Measurements from ENCODE around the gene GLT8D2. TPM values are rescaled to one million over a fixed set of nuclear protein-coding genes. Genes with fewer than 3 reads are reported as not detected.

GLT8D2 gene
- total RNA-seq, 1 experiment from 2014 or later = not detected

DNA sequence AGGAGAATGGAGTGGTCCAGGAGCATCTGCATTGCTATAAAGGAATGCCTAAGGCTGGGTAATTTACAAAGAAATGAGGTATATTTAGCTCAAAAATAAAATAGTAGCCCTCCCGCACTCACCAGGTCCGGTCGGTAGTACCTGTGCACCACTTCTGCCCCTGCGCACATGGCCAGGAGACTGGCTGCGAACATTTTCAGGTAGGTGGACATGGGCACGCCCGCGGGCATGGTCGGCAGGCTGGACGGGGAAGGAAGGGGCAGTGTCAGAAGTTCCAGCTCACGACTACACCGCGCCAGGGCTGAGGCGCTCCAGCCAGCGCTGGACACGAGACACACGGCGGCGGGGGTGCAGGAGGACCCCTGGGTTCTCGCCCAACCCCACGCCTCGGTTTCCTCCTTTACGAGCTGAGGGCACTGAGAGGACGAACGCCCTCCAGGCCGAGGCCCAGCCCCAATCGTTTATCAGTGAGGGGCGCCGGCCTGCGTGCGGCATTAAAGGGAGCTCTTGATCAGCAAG lies 93.4 kb downstream of the GLT8D2 start:
- ChIA-PET POLR2A (ENCODE audit: low non-redundant PET) (interaction anchor here (1.0 kb wide), 1 partner anchor 9 kb away, joined by 4 read pairs; the partner anchor contains the start of gene TDG), CTCF (interaction anchor here (1.2 kb wide), 1 partner anchor 9 kb away, joined by 8 read pairs; the partner anchor contains the start of gene TDG)
- peaks cover 29% of the 10 kb centered on the region for H3K36me3 ChIP-seq (ENCODE audit: insufficient read depth, low read length, poor library complexity, severe bottlenecking)
- H3K9me3 ChIP-seq (ENCODE audit: low read depth, low read length, poor library complexity, severe bottlenecking) = no peaks in the 10 kb centered on the region
- BruUV-seq (replicated peaks) = TSS peak; percentile 31
- H3K4me1 ChIP-seq (ENCODE audit: insufficient read depth, low read length, poor library complexity, severe bottlenecking) = peaks cover 4% of the 10 kb centered on the region
- H3K4me3 ChIP-seq (ENCODE audit: low read depth, low read length, poor library complexity, severe bottlenecking) = peak overlapping the region; percentile 96
- H3K27ac ChIP-seq (ENCODE audit: low read depth, low read length, poor library complexity, severe bottlenecking) = peak overlapping the region; percentile 91
- no peak for DNase-seq (ENCODE audit: low spot score)
- TF ChIP-seq CTCF (conservative IDR thresholded peaks at IDR 0.05; ENCODE audit: low read depth, low read length) (no peak), EZH2 (IDR thresholded peaks at IDR 0.05; ENCODE audit: borderline replicate concordance, low read depth, low read length, poor library complexity, severe bottlenecking) (no peak)
- H3K27me3 ChIP-seq (replicated peaks; ENCODE audit: insufficient read depth, low read depth, low read length, poor library complexity) = no peaks in the 10 kb centered on the region
- intact Hi-C loops (cut with micrococcal nuclease; ENCODE audit: unreplicated experiment) = loop anchor here (1.0 to 2.0 kb wide), 2 partner anchors 10 to 26 kb away; partner anchors contain the start of gene HSP90B1

DNA sequence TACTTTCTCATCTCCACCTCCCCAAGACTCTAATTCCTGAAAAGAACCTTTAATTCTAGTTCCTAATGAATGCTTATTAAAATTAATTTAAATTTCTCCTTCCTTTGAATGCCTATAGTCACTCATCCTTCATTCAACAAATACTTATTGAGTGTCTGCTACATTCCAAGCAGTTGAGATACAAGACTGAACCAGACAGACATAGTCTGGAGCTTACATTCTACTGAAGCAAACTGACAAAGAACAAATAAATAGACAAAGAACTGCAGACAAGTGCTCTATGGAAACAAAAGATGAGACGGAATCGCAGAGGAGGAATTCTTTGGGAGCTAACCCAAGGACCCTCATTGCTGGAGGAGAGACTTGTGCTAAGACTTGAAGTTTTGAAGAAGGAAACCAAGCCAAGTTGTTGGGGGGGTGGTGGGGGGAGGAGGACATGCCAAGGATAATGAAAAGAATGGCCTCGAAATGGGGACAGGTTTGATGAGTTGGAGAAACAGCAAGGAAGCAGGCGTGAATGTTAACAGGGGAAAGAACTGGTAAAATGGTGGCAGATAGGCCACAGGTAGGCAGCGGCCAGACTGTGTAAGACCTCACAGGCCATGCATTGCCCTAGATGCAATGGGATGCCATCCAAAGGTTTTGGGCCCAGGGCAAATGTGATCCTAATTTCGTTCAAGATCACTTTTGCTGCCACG lies 94.0 kb downstream of the GLT8D2 start:
- TF ChIP-seq CTCF (conservative IDR thresholded peaks at IDR 0.05; ENCODE audit: low read depth, low read length) (no peak), EZH2 (IDR thresholded peaks at IDR 0.05; ENCODE audit: borderline replicate concordance, low read depth, low read length, poor library complexity, severe bottlenecking) (no peak)
- ChIA-PET CTCF (interaction anchor here (1.2 kb wide), 1 partner anchor 10 kb away, joined by 8 read pairs; the partner anchor contains the start of gene TDG), POLR2A (ENCODE audit: low non-redundant PET) (no interaction called here)
- Histone ChIP-seq H3K36me3 (ENCODE audit: insufficient read depth, low read length, poor library complexity, severe bottlenecking) (peaks cover 35% of the 10 kb centered on the region), H3K4me1 (ENCODE audit: insufficient read depth, low read length, poor library complexity, severe bottlenecking) (peaks cover 4% of the 10 kb centered on the region), H3K27me3 (replicated peaks; ENCODE audit: insufficient read depth, low read depth, low read length, poor library complexity) (no peaks in the 10 kb centered on the region), H3K9me3 (ENCODE audit: low read depth, low read length, poor library complexity, severe bottlenecking) (no peaks in the 10 kb centered on the region), H3K27ac (ENCODE audit: low read depth, low read length, poor library complexity, severe bottlenecking) (peak overlapping the region; percentile 91), H3K4me3 (ENCODE audit: low read depth, low read length, poor library complexity, severe bottlenecking) (peak overlapping the region; percentile 96)
- intact Hi-C loops (cut with micrococcal nuclease; ENCODE audit: unreplicated experiment) = loop anchor here (2.0 kb wide), 1 partner anchor 25 kb away; the partner anchor contains the start of gene HSP90B1
- BruUV-seq (replicated peaks) = no TSS peak
- DNase-seq (ENCODE audit: low spot score) = no peak

DNA sequence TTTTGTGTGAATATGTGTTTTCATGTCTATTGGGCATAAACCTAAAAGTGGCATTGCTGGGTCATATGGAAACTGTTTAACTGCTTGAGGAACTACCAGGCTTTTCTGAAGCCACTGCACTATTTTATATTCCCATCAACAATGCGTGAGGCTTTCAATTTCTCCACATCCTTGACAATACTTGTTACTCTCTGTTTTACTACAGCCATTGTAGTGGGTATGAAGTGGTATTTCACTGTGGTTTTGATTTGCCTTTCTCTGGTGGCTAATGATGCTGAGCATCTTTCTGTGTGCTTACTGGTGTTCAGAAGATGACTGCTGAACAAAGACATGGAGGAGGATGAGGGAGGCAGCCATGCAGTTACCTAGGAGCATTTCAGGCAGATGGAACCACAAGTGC lies 97.5 kb downstream of the GLT8D2 start:
- Histone ChIP-seq H3K27ac (ENCODE audit: low read depth, low read length, poor library complexity, severe bottlenecking) (no peak overlapping the region), H3K4me1 (ENCODE audit: insufficient read depth, low read length, poor library complexity, severe bottlenecking) (peaks cover 4% of the 10 kb centered on the region), H3K27me3 (replicated peaks; ENCODE audit: insufficient read depth, low read depth, low read length, poor library complexity) (no peaks in the 10 kb centered on the region), H3K9me3 (ENCODE audit: low read depth, low read length, poor library complexity, severe bottlenecking) (no peaks in the 10 kb centered on the region), H3K36me3 (ENCODE audit: insufficient read depth, low read length, poor library complexity, severe bottlenecking) (peaks cover 70% of the 10 kb centered on the region), H3K4me3 (ENCODE audit: low read depth, low read length, poor library complexity, severe bottlenecking) (no peak overlapping the region)
- ChIA-PET CTCF (no interaction called here), POLR2A (ENCODE audit: low non-redundant PET) (no interaction called here)
- no peak for DNase-seq (ENCODE audit: low spot score)
- intact Hi-C loops (cut with micrococcal nuclease; ENCODE audit: unreplicated experiment) = no loop called here
- BruUV-seq (replicated peaks) = no TSS peak
- TF ChIP-seq EZH2 (IDR thresholded peaks at IDR 0.05; ENCODE audit: borderline replicate concordance, low read depth, low read length, poor library complexity, severe bottlenecking) (no peak), CTCF (conservative IDR thresholded peaks at IDR 0.05; ENCODE audit: low read depth, low read length) (no peak)

Data from A673 (cell line).